Prostate gland (tissue), 2 donors: ENCODE results near the gene KIZ.

Experiments used
- POLR2AphosphoS5 ChIP-seq: sonication (generic); formaldehyde crosslinking; IDR thresholded peaks from one replicate; pipeline ENCODE4 v1.6.1; 2017; ENCODE audit warnings: antibody characterized with exemption
- TF ChIP-seq, protein P1 (sequence below), 4 experiments: fragments of 200-600 bp in 2 of 4; fragments of 450-650 bp in 2 of 4; sonication (generic) in 2 of 4; IDR thresholded peaks; 1 replicate in 3 of 4; 2 replicates in 1 of 4; pipeline ENCODE4 v1.5.1; 2016 to 2019; ENCODE audit warnings: antibody characterized with exemption in 4 of 4, mild to moderate bottlenecking in 2 of 4, moderate library complexity in 2 of 4

DNA sequence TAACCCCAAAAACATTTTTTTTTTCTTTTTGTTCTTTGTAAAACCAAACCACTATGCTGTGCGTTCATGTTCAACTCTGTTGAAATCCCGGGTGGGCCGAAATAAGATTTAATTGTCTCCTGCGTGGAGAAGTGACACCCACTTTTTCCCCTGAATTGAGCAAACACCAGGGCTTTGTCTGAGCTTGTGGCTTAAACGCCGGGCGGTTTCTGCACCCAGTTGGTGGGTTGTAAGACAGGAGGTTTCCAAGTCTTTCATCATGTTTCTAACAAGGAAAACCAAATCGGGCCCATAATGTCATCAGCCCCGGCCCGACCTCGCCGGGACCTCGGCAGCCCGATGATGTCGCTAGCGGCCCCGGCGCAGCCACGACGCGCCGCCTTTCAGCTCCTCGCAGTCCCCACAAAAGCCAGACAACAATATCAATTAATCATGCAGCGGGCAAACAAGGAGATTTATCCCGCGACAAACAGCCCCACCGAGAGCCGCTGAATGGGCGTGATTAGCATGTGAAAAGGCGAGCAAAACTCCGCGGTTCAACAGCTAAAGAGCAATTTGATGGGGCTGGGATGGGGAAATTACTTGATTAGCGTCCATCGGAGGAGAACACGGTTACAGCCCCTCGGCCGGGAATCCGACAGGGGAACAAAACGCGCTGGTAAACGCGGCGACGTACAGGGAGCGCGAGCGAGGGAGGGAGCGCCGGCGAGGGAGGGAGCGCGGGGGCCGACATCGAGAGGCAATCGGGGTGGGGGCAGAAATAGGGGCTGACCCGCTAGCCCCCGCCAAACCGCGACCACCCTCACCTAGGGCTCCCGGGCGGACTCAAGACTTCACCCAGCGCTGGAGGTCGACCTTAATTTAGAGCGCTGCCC, 25.1 kb upstream of the KIZ start:
- TF ChIP-seq POLR2AphosphoS5, result no peak
- TF ChIP-seq, protein P1, sequence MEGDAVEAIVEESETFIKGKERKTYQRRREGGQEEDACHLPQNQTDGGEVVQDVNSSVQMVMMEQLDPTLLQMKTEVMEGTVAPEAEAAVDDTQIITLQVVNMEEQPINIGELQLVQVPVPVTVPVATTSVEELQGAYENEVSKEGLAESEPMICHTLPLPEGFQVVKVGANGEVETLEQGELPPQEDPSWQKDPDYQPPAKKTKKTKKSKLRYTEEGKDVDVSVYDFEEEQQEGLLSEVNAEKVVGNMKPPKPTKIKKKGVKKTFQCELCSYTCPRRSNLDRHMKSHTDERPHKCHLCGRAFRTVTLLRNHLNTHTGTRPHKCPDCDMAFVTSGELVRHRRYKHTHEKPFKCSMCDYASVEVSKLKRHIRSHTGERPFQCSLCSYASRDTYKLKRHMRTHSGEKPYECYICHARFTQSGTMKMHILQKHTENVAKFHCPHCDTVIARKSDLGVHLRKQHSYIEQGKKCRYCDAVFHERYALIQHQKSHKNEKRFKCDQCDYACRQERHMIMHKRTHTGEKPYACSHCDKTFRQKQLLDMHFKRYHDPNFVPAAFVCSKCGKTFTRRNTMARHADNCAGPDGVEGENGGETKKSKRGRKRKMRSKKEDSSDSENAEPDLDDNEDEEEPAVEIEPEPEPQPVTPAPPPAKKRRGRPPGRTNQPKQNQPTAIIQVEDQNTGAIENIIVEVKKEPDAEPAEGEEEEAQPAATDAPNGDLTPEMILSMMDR (IDR thresholded peaks at IDR 0.05), result no peak
